Hepatocyte (in vitro differentiated cells): Measurements from ENCODE around the gene LRRC47. TPM values are rescaled to one million over a fixed set of nuclear protein-coding genes. Genes with fewer than 3 reads are reported as not detected.

ENCODE experiments used
- DNase-seq: peaks from one replicate; pipeline ENCODE4 v3.0.0-alpha.2; 2016; ENCODE audit warnings: low spot score
- H2AFZ ChIP-seq: fragments of 200-600 bp; sonication (generic); 2 replicates; pipeline ENCODE4 v1.6.0; 2016; ENCODE audit warnings: antibody characterized with exemption, mild to moderate bottlenecking
- H3K27ac ChIP-seq: fragments of 200-600 bp; sonication (generic); 2 replicates; pipeline ENCODE4 v1.5.1; 2016; ENCODE audit warnings: mild to moderate bottlenecking
- H3K27me3 ChIP-seq: fragments of 200-600 bp; sonication (generic); 2 replicates; pipeline ENCODE4 v1.6.1; 2016
- H3K36me3 ChIP-seq: fragments of 200-600 bp; sonication (generic); replicated peaks from 2 replicates; pipeline ENCODE4 v1.5.1; 2016; ENCODE audit warnings: low read depth; ENCODE audit not compliant: insufficient read depth
- H3K4me1 ChIP-seq: fragments of 200-600 bp; sonication (generic); 2 replicates; pipeline ENCODE4 v1.5.1; 2016; ENCODE audit warnings: mild to moderate bottlenecking, moderate library complexity; ENCODE audit not compliant: insufficient read depth
- H3K4me2 ChIP-seq: fragments of 200-600 bp; sonication (generic); 2 replicates; pipeline ENCODE4 v1.6.0; 2016
- H3K4me3 ChIP-seq: fragments of 200-600 bp; sonication (generic); 2 replicates; pipeline ENCODE4 v1.5.1; 2016; ENCODE audit warnings: mild to moderate bottlenecking
- H3K79me2 ChIP-seq: fragments of 200-600 bp; sonication (generic); 2 replicates; pipeline ENCODE4 v1.6.0; 2017; ENCODE audit warnings: mild to moderate bottlenecking
- H3K9me2 ChIP-seq: fragments of 200-600 bp; sonication (generic); replicated peaks from 2 replicates; pipeline ENCODE4 v1.6.0; 2017; ENCODE audit warnings: mild to moderate bottlenecking; ENCODE audit not compliant: insufficient read depth
- H3K9me3 ChIP-seq: fragments of 200-600 bp; sonication (generic); 2 replicates; pipeline ENCODE4 v1.5.1; 2016; ENCODE audit warnings: low read depth, mild to moderate bottlenecking
- H4K20me1 ChIP-seq: fragments of 200-600 bp; sonication (generic); 2 replicates; pipeline ENCODE4 v1.6.0; 2016; ENCODE audit warnings: mild to moderate bottlenecking; ENCODE audit not compliant: insufficient read depth, poor library complexity, severe bottlenecking
- EZH2 ChIP-seq: fragments of 200-600 bp; sonication (generic); IDR thresholded peaks from 2 replicates; pipeline ENCODE4 v1.6.1; 2016; ENCODE audit warnings: antibody characterized with exemption, mild to moderate bottlenecking, borderline replicate concordance
- EZH2phosphoT487 ChIP-seq: fragments of 200-600 bp; sonication (generic); IDR thresholded peaks from one replicate; pipeline ENCODE4 v1.6.1; 2018; ENCODE audit warnings: antibody characterized with exemption, mild to moderate bottlenecking, low read depth, moderate library complexity; ENCODE audit not compliant: unreplicated experiment, severe bottlenecking
- WGBS: methylation state at CpG from one replicate; pipeline ENCODE4 v1.1.6; 2016; ENCODE audit warnings: low lambda C conversion rate; ENCODE audit errors: missing lambda C conversion rate; 5-methylcytosine and 5-hydroxymethylcytosine counted together
- polyA plus RNA-seq: library from polyadenylated mRNA; unstranded; fragments of >200 nt; fragmentation: Nextera tagmentation; extraction: Ambion mirVana; gene quantifications from 2 replicates; pipeline ENCODE4 v1.2.1, GENCODE V29; 2016
- total RNA-seq: library from RNA; depleted of rRNA; stranded (reverse); fragments of >200 nt; gene quantifications from 2 replicates; pipeline ENCODE4 v1.2.3, GENCODE V29; 2014
- TF ChIP-seq, protein P1 (sequence below): fragments of 200-600 bp; sonication (generic); IDR thresholded peaks from 2 replicates; pipeline ENCODE4 v1.5.1; 2016; ENCODE audit warnings: antibody characterized with exemption, mild to moderate bottlenecking; ENCODE audit not compliant: poor library complexity

Gene LRRC47
- total and polyA plus RNA-seq, 2 experiments from 2014 or later = 36.2 to 38.8 TPM

DNA sequence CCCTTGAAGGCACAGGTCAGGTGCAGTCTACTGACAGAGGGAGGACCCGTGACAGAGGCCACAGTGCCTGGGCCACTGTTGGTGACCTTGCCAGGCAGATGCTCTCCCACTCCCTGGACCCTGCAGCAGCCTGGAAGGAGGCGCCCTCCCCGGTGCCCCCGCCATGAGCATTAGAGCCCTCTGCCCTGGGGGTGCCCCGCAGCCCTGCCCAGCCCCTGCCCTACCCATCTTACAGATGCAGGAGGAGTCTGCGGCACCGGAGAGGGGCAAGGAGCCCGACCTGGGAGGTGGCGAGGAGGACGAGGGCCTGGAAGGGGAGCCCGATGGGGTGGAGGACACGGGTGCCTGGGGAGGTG, 33.4 kb downstream of the LRRC47 start:
- H2AFZ ChIP-seq = no peak overlapping the region
- no peaks in the 10 kb centered on the region for H4K20me1 ChIP-seq
- H3K4me2 ChIP-seq = no peak overlapping the region
- WGBS = 81% methylated on average over 12 of the region's 12 CpGs
- DNase-seq = no peak
- H3K27ac ChIP-seq = no peak overlapping the region
- no peaks in the 10 kb centered on the region for H3K36me3 ChIP-seq
- H3K4me3 ChIP-seq = no peak overlapping the region
- no peaks in the 10 kb centered on the region for H3K27me3 ChIP-seq
- no peaks in the 10 kb centered on the region for H3K9me2 ChIP-seq
- TF ChIP-seq EZH2phosphoT487 (no peak), EZH2 (no peak)
- TF ChIP-seq, protein P1, sequence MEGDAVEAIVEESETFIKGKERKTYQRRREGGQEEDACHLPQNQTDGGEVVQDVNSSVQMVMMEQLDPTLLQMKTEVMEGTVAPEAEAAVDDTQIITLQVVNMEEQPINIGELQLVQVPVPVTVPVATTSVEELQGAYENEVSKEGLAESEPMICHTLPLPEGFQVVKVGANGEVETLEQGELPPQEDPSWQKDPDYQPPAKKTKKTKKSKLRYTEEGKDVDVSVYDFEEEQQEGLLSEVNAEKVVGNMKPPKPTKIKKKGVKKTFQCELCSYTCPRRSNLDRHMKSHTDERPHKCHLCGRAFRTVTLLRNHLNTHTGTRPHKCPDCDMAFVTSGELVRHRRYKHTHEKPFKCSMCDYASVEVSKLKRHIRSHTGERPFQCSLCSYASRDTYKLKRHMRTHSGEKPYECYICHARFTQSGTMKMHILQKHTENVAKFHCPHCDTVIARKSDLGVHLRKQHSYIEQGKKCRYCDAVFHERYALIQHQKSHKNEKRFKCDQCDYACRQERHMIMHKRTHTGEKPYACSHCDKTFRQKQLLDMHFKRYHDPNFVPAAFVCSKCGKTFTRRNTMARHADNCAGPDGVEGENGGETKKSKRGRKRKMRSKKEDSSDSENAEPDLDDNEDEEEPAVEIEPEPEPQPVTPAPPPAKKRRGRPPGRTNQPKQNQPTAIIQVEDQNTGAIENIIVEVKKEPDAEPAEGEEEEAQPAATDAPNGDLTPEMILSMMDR = no peak
- no peaks in the 10 kb centered on the region for H3K4me1 ChIP-seq
- no peaks in the 10 kb centered on the region for H3K9me3 ChIP-seq
- no peaks in the 10 kb centered on the region for H3K79me2 ChIP-seq

DNA sequence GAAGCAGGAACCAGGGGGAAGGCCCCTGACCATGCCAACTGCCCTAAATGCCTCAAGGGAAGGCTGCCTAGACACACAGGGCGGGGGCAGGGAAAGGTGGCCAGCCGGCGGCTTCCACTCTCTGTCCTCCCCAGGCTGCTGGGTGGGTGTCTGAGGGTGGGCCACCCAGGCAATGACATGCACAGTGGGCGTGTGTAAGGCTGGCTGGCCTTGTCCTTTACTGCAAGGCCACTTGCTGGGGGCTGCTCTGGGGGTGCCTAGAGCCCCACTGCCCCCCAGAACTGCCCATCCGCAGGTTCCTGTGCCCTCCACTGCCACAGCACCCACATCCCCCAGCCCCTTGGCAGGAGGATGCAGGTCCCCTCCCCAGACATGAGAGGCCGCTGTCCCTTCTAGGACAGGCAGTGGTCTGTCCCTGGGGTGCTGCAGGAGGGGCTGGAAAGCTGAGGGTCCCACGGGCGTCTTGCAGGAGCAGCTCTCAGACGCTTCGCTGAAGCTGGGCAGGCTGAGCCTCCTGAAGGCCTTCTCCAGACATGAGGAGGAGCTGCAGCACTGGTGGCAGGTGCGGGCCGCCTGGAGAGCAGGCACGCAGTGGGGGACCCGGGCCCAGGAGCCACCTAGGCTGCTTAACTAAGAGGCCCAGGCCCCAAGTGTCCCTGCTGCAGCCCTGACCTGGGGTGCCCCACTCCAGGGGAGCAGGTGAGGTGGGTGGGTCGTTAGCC, 34.0 kb downstream of the LRRC47 start:
- Histone ChIP-seq H2AFZ (no peak overlapping the region), H3K79me2 (no peaks in the 10 kb centered on the region), H3K4me2 (no peak overlapping the region), H3K36me3 (no peaks in the 10 kb centered on the region), H3K27ac (no peak overlapping the region), H3K4me1 (no peaks in the 10 kb centered on the region), H4K20me1 (no peaks in the 10 kb centered on the region), H3K27me3 (no peaks in the 10 kb centered on the region), H3K9me3 (no peaks in the 10 kb centered on the region), H3K9me2 (no peaks in the 10 kb centered on the region), H3K4me3 (no peak overlapping the region)
- 82% methylated on average over 15 of the region's 15 CpGs for WGBS
- TF ChIP-seq, protein P1 = no peak
- TF ChIP-seq EZH2phosphoT487 = no peak
- no peak for TF ChIP-seq EZH2
- DNase-seq = no peak

DNA sequence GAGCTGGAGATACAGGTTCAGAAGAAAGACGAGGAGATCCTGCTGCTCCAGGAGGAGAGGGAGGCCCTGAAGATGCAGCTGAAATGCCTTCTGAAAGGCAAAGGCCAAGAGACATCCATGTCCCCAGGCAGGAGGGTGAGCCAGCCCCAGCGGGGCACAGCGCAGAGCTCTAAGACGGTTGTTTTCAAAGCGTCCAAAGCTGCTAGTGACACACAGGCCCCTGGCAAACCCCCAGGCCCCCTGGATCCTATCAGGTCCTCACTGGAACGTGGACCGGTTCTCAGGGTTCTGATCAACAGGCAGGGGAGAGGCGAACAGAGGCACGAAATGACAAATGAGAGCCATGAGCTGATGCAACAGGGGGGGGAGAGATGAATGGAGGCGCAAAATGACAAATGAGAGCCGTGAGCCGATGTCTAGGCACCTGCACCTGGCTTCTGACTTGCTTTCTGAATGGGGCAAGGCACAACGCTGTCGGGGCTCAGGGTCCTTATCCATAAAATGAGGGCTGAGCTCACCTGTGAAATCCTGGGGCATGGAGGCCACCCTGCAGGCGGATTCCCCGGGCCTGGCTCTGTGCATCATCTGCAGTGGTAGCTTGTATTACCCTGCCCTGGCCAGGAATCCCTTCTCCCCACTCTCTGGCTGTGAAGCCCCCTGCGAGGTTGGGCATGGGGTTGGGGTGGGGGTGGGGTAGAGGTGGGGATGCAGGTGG, 34.8 kb downstream of the LRRC47 start:
- Histone ChIP-seq H3K9me3 (no peaks in the 10 kb centered on the region), H3K4me3 (no peak overlapping the region), H3K4me1 (no peaks in the 10 kb centered on the region), H3K36me3 (no peaks in the 10 kb centered on the region), H3K4me2 (no peak overlapping the region), H4K20me1 (no peaks in the 10 kb centered on the region), H3K27ac (no peak overlapping the region), H3K9me2 (no peaks in the 10 kb centered on the region), H2AFZ (no peak overlapping the region), H3K27me3 (no peaks in the 10 kb centered on the region), H3K79me2 (no peaks in the 10 kb centered on the region)
- no peak for DNase-seq
- WGBS = 88% methylated on average over 17 of the region's 17 CpGs
- TF ChIP-seq EZH2phosphoT487 (no peak), EZH2 (no peak)
- TF ChIP-seq, protein P1 = no peak
